T47D (cell line): ENCODE data around the gene GNS.

Experiments used
- DNase-seq, 2 experiments: peaks; one replicate each; pipeline versions ENCODE4 v3.0.0 to v3.0.0-alpha.2; 2011 to 2012; ENCODE audit warnings: low read depth in 1 of 2, low spot score in 1 of 2
- JUND ChIP-seq: IDR thresholded peaks from 2 replicates; pipeline ENCODE4 v1.6.1; 2012; ENCODE audit warnings: low read depth
- in situ Hi-C: cut with HindIII; loops from 2 replicates; pipeline ENCODE4 v1.10.0; 2016; ENCODE audit warnings: low sequenced_read_pairs, low pct_unique_long_range_greater_than_20kb

GNS gene

DNA sequence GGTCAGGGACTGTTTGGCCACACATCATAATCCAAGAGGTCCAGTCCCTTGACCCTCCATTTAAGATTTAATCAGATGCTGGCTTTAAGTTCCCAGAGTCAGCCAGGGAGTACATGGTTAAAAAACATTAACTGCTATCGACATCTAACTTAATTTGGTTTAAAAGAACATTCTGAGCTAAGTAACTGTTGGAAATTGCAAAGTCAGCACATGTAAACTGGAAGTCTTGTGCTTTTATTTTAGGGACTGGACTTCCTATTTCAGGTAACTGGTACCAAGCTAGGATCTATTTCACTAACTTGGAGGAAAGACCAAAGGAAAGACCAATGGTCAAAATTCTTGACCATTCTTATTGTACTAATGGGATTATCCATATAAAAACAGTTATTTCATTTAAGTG is 40.6 kb downstream of the GNS start:
- no peak for TF ChIP-seq JUND
- DNase-seq, result no peak
- in situ Hi-C loops, result no loop called here

DNA sequence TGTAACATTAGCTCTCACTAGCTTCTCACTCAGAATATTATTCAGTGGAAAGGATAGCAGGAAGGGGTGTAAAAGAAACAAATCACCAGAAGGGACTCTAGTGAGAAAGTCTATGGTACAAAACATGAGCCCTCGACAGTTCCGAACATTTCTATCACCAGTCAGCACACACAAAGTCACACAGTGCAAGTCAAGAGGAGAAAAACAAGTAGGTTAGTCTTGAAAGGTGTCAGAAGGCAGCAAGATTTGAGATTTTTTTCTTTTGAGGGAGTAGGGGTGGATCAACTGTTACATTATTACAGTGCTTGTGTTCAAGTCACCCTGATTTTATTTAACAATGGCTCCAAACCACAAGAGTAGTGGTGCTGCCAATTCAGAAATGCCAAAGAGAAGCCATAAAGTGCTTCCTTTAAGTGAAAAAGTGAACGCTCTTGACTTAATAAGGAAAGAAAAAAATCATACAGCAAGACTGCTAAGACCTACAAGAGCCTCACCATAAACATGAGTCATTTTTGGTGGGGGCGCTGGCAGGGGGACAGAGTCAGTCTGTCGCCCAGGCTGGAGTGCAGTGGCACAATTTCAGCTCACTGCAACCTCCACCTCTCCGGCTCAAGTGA is 42.3 kb downstream of the GNS start:
- in situ Hi-C loops, result no loop called here
- no peak for DNase-seq
- no peak for TF ChIP-seq JUND

DNA sequence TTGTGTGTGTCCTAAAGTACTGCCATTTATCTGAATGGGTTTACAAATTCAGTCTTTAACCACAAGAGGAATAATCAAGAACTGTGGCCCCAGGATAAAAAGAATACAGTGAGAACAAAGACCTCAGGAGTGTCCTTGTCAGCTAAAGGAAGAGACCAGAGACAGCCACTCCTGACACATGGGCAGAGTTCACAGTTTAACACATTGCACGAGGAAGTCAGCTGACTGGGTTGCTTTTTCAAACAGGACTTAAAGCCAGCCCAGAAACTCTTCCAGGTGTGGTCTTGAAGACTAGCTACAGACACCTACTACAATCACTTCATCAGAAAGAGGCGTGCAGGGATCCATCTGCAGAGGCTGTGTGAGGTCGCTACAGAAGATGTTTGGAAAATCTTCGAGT is 42.8 kb downstream of the GNS start:
- in situ Hi-C loops, result no loop called here
- no peak for DNase-seq
- no peak for TF ChIP-seq JUND

DNA sequence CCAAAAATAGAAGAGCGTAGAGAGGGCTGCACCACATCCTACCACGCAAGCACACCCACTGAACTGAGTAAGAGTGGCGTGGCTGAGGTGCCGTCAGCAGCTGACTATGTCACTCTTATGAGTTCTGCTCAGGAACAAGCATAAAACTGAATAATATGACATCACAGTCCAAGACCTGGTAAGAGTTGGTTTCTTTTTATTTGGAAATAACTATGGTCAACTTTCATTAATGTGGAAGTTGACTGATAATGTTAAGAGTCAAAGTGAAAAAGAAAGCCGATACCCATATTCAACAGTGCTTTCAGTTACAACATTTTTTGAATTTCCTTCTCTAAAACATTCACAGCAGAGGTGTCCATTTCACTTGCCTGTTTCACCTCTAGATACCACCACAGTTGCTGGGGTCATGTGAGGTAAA is 44.6 kb downstream of the GNS start:
- in situ Hi-C loops, result no loop called here
- no peak for DNase-seq
- no peak for TF ChIP-seq JUND

DNA sequence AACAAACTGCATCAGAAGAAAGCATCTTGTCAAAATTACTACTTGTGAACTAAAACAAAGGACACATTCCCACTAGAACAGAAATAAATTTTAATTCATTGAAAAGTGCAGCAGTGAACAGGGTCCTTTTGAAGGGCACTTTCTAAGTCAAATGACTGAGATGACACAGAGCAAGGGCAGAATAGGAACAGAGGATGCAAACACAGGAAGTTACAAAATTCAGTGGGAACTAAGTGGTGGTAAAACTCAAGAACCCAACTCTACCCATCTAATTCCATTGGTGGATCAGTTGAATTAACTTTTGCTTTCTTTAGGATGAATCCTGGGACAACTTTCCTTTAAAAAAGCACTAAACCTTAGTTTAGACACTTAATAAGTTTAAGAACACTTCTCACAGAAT is 45.8 kb downstream of the GNS start:
- in situ Hi-C loops, result no loop called here
- TF ChIP-seq JUND, result no peak
- DNase-seq, result no peak

DNA sequence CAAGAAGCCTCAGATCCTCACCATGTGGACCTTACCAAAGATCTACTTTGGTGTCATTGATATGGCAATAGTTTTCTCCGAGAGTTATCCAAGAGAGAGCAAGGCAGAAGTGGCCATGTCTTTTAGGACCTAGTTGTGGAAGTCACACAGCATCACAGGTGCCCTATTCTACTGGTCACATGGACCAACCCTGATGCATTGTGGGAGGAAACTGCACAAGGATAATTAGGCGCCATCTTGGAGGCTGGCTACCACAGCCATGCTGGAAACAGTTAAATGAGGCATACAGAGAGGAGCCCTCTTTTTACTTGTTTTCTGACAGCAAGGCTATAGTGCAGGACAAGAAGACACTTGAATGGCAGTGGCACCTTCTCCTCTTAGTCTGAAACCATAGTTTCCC is 49.8 kb downstream of the GNS start:
- no peak for TF ChIP-seq JUND
- no peak for DNase-seq
- in situ Hi-C loops, result no loop called here

DNA sequence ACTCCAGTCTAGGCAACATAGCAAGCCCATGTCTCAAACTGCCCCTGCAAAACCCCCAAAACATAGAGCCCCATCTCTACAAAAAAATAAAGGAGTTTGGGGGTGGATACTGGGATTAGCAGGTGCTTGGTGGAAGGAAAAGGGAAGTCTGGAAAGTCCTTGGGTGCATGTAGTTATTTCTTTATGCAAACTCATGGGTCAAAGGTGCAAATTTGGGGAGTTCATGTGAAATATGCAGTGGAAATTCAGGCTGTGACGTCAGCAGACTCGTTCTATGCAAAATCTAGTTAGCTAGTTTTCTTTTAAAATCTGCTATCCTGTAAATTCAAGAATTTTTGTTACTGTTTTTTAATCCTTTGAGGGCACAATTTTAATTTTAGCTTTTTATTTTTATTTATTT is 51.3 kb downstream of the GNS start:
- no peak for TF ChIP-seq JUND
- DNase-seq, result no peak
- in situ Hi-C loops, result no loop called here

DNA sequence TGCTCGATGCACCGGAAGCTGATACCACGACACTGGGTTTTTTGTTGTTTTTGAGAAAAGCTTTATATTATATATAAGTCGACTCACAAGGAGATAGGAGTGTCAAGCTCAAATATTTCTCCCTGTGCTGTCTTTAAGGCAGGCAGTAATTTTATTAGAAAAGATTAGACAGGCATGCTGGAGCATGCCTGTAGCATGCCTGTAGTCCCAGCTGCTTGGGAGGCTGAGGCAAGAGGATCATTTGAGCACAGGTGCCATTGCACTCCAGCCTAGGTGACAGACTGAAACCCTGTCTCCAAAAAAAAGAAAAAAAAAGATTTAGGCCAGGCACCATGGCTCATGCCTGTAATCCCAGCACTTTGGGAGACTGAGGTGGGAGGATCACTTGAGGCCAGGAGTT is 51.8 kb downstream of the GNS start:
- TF ChIP-seq JUND, result no peak
- in situ Hi-C loops, result no loop called here
- DNase-seq, result no peak

DNA sequence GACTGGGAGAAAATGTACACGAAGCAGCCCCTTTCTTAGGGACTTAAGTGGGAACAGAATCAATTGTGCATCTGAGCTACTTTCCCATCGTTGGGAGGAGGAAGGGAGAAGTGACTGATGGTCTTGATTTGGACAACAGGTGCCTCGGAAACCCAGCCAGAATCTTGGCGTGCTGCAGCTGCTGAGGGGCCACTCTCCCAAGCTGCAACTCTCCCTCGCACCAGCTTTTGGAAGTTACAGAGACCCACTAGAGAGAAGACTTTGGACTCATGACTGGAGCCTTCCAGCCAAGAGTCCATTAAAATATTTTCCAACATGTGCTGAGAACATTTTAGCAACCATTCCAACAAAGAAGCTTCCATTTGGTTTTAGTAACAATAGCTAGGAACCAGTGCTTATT is 52.3 kb downstream of the GNS start:
- in situ Hi-C loops, result no loop called here
- no peak for DNase-seq
- no peak for TF ChIP-seq JUND

DNA sequence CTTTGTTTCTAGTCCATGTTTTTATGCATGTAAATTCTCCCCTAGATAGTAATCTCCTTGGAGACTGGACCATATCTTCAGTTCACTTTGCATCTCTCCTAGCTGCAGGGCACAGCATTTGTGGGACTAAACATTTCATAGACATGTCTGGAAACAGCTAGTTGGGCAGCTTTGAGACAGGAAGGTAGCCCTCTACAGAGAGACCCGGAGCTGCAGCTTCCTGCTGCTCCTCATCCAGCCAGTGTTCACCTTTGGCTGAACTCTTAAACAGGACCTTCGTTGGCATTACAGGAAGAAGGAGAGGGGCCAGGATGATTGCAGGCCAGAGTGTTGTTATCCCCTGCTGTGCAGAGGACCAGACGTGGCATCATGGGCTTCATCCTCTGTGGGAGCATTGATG is 52.9 kb downstream of the GNS start:
- TF ChIP-seq JUND, result no peak
- in situ Hi-C loops, result no loop called here
- peak in 1 of 2 experiments; percentile 10 for DNase-seq

DNA sequence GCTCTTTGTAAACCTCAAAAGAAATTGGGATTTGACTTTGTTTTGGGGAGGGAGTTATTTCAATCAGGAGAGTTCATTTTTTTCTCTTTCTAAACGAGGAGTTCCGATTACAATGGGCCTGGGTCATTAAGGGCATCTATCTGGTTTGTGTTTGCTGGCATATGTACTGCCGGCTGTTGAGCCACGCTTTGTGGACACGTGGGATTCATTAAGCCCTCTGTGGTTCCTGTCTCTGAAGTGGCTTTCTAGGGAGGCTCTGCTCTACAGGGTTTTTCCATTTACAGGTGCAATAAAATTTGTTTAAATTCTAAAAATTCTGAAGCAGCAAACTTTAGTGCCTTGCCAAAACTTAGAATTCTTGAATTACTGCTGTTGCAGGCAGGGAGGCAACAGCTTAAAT is 57.9 kb downstream of the GNS start:
- TF ChIP-seq JUND, result no peak
- in situ Hi-C loops, result no loop called here

DNA sequence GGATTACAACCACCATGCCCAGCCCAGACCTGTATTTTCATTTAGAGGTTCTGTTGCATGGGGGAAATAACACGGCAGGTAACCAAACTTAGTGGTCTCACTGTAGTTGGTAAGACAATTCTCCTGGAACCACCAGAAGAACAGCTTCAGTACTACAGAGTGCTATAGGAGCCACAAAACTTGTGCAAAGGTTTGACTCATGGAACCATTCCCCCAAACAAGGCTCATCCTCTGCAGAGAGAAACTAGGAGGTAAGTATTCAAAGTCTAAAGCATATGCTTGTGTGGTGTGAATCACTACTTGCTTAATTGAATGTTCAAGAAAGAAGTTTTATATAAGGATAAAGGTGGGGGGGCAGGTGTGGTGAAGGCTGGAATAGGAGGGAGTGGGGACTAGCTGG is 58.7 kb downstream of the GNS start:
- in situ Hi-C loops, result no loop called here
- DNase-seq, result no peak
- TF ChIP-seq JUND, result no peak

More for the DNA sequence above, 57.9 kb downstream of the GNS start:
- no peak for DNase-seq

DNA sequence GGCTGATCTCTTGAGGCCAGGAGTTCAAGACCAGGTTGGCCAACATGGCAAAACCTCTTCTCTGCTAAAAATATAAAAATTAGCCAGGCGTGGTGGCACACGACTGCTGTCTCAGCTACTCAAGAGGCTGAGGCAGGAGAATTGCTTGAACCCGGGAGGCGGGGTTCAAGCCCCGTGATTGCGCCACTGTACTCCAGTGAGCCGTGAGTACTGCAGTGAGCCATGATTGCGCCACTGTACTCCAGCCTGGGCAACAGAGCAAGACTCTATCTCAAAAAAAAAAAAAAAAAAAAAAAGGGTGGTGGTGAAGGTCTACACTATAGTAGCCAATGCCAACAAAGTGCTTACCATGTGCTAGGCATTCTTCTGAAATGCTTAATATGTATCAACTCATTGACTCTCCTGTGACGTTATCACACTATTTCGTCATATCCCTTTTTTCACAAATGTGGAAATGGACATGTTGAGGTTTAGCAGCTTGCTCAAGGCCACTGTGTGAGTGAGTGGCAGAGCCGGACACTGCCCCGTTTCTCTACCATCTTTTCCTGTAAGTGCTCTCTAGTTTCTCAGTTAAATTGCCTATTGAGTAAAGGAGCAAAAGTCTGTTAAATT is 59.6 kb downstream of the GNS start:
- in situ Hi-C loops, result no loop called here
- no peak for DNase-seq
- no peak for TF ChIP-seq JUND

DNA sequence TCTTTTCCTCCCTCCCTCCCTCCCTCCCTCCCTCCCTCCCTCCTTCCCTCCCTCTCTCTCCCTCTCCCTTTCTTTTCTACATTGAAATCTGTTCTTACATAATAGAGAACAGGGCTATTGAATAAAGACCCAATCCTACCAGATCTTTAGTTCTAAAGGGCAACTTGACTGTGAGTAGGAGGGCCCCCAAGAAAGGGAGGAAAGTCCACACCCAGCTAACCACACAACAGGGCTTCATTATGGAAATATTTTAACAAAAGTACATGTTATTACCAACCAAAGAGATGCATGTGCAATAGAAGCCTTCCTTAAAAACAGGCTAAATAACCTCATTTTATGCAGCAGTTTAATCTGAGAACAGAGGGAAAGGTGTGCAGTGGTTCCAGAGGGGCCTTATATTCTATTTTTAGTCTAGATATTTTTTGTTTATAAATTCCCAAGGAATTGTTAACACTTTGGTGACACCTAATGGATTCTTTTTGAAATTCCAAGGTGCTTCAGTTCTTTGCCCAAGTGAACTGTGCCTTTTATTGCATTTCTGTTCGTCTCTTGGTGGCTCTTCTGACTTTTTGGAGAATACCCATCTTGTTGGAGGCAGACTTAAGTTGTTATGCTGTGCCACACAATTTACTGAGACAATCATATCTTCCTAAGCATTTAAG is 63.0 kb downstream of the GNS start:
- in situ Hi-C loops, result no loop called here
- no peak for TF ChIP-seq JUND
- peak; percentile 40 to 66 for DNase-seq
